GM19324 (cell line): Measurements from ENCODE around the gene ZFC3H1.
"Not testable (repeated sequence)": the region's sequence is repeated elsewhere in the genome, so short reads cannot be mapped to it uniquely, and the experiment has no call there.

ENCODE experiments used
- ATAC-seq: cut with Tn5 transposase; IDR thresholded peaks from one replicate; pipeline ENCODE4 v1.9.1; 2021; ENCODE audit warnings: mild to moderate bottlenecking, moderate library complexity; ENCODE audit not compliant: unreplicated experiment, low FRiP score

The ZFC3H1 gene, protein sequence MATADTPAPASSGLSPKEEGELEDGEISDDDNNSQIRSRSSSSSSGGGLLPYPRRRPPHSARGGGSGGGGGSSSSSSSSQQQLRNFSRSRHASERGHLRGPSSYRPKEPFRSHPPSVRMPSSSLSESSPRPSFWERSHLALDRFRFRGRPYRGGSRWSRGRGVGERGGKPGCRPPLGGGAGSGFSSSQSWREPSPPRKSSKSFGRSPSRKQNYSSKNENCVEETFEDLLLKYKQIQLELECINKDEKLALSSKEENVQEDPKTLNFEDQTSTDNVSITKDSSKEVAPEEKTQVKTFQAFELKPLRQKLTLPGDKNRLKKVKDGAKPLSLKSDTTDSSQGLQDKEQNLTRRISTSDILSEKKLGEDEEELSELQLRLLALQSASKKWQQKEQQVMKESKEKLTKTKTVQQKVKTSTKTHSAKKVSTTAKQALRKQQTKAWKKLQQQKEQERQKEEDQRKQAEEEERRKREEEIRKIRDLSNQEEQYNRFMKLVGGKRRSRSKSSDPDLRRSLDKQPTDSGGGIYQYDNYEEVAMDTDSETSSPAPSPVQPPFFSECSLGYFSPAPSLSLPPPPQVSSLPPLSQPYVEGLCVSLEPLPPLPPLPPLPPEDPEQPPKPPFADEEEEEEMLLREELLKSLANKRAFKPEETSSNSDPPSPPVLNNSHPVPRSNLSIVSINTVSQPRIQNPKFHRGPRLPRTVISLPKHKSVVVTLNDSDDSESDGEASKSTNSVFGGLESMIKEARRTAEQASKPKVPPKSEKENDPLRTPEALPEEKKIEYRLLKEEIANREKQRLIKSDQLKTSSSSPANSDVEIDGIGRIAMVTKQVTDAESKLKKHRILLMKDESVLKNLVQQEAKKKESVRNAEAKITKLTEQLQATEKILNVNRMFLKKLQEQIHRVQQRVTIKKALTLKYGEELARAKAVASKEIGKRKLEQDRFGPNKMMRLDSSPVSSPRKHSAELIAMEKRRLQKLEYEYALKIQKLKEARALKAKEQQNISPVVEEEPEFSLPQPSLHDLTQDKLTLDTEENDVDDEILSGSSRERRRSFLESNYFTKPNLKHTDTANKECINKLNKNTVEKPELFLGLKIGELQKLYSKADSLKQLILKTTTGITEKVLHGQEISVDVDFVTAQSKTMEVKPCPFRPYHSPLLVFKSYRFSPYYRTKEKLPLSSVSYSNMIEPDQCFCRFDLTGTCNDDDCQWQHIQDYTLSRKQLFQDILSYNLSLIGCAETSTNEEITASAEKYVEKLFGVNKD (N-terminal part only)

DNA sequence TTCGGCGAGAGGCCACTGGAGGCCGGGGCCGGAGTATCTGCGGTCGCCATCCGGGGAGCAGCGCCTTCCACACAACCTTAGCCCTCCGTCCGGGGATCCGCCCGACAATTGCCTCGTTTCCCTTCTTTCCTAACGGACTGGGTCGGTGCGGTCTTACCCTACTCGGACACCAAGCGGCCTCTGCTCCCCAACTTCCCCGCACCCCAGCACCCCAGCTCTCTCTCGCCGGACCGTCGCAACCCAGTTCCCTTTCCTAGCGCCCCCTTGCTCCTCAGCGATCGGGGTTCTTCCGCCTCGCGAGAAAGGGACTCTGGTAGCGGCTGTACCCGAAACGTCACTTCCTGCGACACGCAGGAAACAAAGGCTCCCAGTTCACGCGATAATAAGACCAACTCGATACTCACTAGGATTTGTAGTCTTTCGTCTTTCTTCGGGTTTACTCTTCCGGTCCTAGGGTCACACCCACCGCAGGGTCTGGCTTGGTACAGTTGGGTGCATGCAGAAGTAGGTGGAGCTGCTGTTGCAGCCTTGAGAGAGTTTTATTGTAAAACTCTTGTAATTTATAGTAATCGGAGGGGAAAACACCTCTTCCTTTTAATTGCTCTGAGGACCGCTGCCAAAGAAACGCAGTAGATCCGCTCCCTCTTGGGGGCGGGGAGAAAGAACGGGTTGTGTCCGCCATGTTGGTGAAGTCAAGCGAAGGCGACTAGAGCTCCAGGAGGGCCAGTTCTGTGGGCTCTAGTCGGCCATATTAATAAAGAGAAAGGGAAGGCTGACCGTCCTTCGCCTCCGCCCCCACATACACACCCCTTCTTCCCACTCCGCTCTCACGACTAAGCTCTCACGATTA, at the start of gene ZFC3H1, which contains the start of gene THAP2:
TSS of gene ZFC3H1 (minus strand) at position 288 of the 850 bp plus-strand sequence. CDS start at position 50, 238 bp downstream.
TSS of gene THAP2 (plus strand) at position 741 of the 850 bp plus-strand sequence. CDS start 209 bp downstream, outside the sequence.
- peak; percentile 96 for ATAC-seq

DNA sequence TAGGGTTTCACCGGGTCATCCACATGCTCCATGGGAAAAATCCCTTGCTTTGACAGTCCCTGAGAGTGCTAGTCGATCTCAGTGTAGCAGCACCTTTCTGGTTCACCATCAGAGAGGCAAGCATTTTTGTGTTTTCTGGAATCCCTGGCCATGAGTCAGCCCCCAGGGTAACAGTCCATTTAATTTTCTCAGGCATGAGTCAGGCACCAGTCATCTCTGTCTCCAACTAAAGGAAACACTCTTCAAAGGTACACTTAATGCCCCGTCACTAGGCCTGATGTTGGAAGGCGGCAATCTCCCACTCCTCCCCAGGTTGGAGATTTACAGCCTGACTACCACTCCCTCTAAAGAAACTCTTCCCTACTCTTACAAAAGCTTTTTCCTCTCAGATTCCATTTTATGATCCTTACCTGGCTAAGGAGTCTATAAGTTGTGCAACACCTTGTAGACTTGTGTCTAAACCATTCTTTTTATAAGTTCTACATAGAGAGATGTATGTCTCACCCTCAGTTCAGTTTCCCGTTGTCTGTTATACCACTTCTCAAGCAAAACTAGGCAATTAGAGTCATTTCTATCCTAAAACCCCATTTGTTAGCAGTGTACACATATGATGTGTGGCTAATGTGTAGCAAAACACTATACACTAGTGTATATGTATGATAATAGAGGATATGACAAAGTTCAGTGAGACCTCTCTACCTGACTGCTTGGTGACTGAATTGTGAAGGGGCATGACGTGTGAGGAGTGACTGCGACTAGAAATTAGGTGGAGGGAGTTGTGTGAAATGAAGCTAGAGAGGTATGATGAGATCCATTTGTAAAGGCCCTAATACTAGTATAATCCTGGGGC, 46.9 kb upstream of the ZFC3H1 start:
- ATAC-seq: no peak

DNA sequence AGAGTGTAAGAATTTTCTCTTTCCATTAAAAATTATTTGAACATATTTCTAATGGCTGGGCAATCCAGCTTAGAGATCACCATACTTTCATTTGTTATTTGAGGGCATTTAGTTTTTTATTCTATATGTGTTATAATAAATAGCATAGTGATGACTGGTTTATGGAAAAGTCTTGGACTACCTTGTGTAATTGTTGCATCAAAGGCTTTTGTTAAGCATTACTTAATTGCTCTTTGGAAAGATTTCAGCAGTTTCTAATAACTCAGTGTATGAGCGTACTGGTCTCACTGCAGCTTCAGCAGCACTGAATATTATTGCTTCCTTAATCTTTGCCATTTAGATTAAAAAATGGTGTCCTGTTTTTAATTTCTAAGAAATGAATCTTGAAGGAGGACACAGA, 45.0 kb upstream of the ZFC3H1 start:
- no peak for ATAC-seq

DNA sequence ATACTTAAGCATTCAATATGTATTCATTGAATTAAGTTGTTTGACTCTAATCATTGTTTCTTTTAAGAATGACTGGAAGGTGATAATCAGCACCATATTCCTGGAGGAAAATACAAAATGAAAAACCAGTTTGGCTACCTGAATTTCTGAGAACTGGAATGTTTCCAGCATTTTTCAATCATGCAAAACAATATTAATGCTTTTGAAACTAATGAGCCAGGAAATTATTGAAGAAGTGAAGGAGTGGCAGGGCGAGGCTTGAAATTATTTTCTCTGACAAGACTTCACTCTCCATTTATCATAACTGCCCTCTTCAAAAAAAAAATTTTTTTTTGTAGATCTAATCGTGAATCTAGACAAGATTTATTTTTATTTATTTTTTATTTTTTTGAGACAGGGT, 41.3 kb upstream of the ZFC3H1 start:
- ATAC-seq: no peak

DNA sequence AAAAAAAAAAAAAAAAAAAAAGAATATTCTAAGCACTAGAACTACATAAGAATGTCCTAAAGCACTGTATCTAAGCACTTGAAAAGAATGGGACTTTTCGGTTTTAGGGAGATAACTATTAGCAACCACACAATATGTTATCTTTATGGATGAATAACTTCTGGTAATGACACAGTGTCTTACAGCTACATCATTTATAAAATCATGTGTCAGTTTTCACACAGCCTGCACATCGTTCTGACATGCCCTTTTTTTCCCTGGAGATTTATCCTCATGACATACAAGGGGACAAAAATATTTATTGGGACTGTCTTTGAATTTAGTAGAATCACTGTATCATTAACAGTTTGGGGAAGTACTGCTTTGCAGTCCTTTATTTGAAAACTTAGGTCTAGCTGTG, 39.6 kb upstream of the ZFC3H1 start:
- no peak for ATAC-seq

DNA sequence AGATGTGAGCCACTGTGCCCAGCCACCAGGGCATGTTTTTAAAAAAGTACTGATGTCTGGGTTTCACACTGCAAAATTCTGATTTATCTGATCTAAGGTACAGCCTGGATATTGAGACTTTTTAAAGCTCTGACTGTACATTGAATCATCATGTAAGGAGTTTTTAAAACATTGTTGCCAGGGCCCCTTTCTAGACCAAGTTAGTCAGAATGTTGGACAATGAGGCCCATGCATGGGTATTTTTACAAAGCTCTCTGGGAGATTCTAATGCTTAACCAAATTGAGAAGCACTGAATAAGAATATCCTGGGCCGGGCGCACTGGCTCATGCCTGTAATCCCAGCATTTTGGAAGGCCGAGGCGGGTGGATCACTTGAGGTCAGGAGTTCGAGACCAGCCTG, 38.9 kb upstream of the ZFC3H1 start:
- ATAC-seq: no peak

DNA sequence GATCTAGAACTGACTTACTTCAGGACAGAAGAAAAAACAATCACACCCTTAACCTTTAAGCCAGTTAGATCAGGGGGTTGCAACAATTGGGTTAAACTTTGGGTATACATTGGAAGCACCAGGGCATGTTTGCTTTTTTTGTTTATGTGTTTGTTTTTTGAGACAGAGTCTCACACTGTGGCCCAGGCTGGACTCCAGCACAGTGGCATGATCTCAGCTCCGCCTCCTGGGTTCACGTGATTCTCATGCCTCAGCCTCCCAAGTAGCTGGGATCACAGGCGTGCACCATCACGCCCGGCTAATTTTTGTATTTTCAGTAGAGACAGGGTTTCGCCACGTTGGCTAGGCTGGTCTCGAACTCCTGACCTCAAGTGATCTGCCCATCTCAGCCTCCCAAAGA, 38.5 kb upstream of the ZFC3H1 start:
- not testable (repeated sequence) for ATAC-seq

DNA sequence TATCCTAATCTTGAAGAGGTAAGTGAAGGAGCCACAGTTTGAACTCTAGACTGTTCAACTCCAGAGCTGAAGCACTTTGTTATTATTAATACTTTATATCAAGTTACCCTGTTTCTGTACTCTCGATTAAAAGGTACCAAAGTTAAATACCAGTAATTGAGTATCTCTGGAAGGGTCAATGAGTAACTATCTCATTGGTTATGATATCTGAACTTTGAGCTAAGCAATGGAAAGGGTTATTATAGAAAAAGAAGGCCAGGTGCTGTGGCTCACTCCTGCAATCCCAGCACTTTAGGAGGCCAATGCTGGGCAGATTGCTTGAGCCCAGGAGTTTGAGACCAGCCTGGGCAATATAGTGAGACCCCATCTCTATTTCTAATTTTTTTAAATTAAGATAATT, 32.1 kb upstream of the ZFC3H1 start:
- no peak for ATAC-seq

DNA sequence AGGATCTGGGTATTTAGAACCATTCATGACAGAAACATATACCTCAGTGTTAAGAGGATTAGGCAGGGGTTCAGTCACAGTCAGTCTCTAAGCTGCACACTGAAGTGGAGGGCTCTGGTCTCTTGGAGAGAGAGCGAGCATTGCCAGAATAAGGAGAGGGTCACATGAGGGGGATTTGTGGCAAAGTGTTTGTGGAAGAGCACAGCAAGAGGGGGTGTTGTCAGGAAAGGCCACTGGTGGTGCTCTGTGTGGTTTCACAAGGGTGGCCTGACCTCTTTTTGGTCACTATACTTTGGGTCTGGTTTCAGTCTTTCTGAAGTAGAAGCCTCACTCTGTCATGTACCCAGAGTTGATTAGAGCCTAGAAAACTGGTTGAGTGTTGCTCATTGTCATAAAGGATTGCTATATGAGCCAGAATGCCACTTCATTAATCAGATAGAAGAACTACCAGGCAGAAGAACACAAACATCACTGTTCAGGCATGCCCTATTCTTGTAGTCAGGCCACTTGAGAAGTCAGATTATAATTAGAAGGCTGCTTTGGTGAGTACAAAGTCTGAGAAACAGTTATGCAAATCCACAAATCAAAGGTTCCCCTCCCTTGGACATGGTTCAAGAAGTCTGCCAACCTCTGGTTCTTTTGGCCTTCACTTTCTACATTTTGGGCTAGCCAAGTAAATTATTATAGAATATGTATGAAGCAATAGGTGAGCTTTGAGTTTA, 30.6 kb upstream of the ZFC3H1 start:
- ATAC-seq: peak; percentile 95

DNA sequence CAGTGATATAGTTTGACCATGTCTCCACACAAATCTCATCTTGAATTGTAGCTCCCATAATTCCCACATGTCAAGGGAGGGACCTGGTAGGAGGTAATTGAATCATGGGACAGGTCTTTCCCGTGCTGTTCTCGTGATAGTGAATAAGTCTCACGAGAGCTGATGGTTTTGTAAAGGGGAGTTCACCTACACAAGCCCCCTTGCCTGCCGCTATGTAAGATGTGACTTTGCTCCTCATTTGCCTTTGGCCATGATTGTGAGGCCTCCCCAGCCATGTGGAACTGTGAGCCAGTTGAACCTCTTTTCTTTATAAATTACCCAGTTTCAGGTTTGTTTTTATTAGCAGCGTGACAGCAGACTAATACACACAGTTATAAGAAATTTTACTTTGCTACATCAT, 30.0 kb upstream of the ZFC3H1 start:
- peak; percentile 2 for ATAC-seq

DNA sequence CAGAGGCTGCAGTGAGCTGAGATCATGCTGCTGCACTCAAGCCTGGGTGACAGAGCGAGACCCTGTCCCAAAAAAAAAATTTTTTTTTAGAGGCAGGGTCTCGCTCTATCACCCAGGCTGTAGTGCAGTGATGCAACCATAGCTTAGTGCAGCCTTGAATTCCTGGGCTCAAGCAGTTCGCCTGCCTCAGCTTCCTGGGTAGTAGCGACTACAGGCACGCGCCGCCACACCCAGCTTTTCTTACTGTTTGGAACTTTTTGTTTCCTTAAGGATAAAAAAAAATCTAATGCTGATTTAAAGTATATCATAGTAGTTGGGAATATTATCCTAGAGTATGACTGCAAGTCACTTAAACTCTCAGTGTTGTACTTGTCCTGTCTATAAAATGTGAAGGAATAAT, 29.5 kb upstream of the ZFC3H1 start:
- no peak for ATAC-seq

DNA sequence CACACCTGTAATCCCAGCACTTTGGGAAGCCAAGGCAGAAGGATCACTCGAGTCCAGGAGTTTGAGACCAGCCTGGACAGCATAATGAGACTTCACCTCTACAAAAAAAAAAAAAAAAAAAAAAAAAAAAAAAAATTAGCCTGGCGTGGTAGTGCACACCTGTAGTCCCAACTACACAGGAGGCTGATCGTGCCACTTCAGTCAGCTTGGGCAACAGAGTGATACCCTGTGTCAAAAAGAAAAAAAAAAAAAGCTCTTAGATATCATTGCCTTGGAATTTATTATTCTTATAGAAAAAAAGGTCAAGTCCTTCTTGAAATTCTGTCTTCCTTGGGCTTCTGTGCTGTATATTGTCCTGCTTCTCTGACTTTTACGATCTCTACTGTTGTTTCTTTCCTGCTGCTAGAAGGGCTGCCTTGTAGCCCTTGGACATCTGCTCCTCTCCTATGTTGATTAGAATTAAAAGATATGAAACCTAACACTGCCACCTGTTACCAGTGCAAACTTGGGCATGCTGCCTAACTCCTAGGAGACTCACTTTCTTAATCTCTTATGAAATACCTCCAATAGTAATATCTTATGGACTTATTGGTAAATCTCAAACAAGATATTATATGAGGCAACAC, 28.0 kb upstream of the ZFC3H1 start:
- ATAC-seq: no peak

DNA sequence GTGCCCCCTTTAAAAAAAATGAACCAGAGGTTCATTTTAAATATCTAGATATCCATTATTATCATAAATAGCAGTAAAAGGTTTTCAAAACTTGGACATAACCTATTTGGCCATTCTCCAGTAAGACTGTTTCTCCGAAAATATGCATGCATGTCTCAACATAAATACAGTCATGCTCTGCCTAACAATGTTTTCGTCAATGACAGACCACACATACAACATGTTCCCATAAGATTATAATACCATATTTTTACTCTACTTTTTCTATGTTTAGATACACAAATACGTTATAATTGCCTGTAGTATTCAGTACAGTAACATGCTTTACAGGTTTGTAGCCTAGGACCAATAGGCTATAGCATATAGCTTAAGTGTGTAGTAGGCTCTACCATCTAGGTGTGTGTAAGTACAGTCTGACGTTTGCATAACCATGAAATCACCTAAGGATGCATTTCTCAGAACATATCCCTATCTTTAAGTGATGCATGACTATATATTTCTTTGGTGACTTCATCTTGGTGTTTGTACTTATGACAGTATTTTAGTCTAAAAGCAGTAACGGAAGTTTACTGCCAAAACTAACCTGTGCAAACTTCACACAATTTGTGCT, 25.4 kb upstream of the ZFC3H1 start:
- no peak for ATAC-seq

DNA sequence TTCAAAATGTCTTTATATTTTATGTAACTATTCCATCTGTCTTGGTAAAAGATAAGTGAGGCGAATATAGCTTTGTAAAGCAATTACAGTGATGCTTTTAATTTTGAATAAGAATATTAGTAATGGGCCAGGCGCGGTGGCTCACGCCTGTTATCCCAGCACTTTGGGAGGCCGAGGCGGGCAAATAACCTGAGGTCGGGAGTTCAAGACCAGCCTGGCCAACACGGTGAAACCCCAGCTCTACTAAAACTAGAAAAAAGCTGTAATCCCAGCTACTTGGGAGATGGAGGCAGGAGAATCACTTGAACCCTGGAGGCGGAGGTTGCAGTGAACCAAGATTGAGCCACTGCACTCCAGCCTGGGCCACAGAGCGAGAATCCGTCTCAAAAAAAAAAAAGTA, 23.5 kb upstream of the ZFC3H1 start:
- not testable (repeated sequence) for ATAC-seq

DNA sequence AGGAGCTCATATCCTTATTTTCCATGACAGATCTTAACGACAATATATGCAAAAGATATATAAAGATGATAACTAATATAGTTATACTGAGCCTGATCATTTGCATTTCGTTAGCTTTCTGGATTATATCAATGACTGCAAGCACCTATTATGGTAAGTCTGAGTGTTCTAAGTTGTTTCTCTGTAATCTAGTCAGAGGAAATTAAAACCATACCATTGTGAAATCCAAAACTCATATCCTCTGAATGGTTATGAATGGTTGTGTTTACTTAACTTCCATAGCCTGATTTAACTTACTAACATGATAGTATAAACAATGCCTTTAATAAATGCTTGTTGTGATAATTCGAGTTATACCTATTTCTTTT, 23.0 kb upstream of the ZFC3H1 start:
- no peak for ATAC-seq

DNA sequence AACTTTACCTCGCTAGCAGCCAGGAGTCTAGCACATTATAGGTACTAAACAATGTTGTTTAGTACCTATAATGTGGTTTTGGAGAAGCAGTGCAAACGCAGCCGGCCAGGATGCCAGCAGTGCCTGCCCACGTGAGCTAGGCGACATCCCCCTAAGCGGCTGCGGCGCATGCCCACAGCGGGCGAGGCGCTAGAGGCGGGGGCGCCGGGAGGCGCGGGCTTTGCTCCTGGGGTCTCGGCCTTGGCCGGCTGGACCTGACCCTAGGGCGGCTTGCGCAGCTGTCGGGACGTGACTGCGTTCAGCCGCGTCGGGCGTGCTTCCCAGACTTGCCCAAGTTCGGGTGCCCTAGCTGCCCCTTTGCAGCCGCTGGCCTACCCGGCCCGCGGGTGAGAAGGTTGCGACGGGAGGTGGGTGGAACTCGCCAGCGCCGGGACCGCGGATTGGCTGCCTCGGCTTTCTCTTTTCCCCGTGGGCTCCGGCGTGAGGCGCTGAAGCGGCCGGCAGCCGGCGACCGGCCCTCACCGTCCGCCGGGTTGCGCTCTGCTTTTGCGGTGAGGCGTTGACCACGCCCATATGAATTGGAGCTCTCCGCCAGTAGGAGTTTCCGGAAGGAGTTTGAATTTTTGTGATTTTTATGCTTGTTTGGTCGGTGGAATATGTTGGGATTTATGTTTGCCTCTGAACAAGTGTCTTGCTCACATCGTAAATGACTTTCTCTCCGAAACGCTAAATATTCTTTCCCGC, 22.4 kb upstream of the ZFC3H1 start, which contains the start of gene TMEM19:
TSS of gene TMEM19 (plus strand) at position 169 of the 744 bp plus-strand sequence. CDS start 599 bp downstream, outside the sequence.
- peak; percentile 95 for ATAC-seq
